Kidney tubule cell (primary cell): ENCODE results near the gene C12orf57.

Source experiments
- DNase-seq: peaks from one replicate; pipeline ENCODE4 v3.0.0-alpha.2; 2018; ENCODE audit warnings: low spot score

Gene C12orf57

DNA sequence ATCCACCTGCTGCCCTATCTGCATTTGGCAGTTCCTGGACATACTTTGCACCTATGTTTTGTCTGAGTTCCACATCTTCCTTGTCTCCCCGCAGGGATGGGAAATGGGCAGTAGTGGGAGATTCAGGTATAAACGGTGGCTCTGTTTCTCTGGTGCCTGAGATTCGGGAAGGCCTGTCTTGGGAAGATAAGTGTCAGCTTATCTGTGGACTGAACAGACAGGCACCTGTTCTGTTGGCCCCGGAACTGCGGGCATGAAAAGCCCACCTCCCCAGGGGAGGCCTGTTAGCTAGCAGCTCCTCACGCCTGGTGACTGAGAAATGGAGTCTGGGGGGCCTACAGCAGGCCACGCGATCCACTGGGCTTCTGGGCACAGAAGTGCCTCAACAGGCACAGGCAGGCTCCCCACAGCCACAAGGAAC, 20.8 kb downstream of the C12orf57 start:
- DNase-seq, result no peak

DNA sequence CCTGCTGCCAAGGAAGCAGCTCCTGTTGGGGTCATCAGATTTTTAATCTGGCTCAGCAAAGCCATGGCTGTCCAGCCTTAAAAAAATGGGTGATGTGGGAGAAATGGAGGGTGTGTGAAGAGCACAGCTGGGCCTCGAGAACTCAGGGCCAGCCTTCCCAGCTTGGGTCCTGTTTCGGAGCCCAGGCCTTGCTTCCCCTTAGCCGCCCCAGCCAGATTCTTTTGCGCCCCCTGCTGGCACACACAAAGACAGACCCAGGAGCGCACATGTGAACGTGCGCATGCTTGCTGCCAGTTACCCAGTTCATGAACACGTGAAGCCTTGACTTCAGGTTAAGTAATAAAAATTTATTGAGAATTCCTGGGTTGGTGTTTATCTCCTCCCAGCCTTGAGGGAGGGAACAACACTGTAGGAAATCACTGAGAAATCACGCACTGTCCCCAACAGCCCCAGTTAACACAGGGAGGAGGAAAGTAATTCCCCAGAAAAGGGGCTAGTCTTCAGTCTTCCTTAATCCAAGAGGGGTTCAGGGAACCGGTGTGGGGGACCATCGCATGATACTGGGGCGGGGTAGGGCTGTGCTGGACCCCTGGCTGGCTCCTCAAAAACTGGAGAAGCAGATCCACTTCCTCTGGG, 21.3 kb downstream of the C12orf57 start:
- peak; percentile 84 for DNase-seq

DNA sequence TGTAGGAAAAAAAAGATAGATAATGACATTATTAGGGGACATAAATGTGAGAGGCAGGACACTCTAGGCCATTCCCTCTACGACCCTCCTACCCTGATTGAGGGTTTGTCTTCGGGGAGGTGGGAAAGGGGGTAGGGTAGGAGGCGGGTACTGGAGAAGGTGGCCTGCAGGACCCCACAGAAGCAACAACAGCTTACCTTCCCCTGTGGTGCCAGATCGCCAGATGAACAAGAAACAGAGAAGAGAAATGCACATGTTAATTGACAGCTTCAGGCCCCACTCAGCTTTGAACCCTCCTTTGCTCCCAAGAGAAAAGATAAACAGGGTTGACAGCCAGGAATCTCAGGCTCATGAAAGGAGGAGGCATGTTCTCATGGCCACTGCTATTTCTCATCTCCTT, 21.9 kb downstream of the C12orf57 start:
- DNase-seq, result no peak

DNA sequence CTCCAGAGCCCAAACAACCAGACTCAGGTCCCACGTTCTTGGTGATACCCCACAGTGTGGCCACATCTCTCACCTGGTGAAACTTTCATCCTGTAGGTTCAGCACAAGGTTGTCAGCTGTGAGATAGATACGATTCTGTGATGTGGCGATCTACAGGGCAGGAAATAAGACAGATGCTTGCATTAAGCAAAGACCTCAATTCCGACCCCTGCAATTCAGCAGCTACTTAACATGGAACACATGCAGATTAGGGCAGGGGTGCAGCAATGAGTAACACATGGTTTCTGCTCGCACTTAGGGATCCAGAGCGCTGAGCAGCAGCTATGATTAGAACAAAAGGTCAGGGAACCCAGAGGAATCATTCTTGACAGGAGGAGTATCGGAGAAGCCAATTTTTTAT, 22.5 kb downstream of the C12orf57 start:
- no peak for DNase-seq

DNA sequence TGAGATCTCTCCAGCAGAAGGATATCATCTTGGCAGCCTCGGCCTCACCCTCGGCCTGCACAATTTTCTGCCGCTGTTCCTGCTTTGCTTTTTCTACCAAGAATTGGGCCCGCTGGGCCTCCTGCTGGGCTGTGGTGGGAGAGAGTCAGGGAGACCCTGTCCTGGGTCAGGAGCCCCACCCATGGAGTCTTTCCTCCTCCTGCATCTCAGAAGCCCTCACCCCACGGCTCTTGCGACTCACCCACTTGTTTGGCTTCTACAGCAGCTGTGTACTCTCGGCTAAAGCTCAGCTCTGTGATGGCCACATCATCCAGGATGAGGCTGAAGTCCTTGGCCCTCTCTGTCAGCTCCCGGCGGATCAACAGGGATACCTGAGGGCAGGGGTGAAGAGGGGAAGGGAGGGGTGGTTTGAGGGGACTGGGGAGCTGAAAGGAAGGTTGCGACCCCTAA, 23.9 kb downstream of the C12orf57 start:
- no peak for DNase-seq

DNA sequence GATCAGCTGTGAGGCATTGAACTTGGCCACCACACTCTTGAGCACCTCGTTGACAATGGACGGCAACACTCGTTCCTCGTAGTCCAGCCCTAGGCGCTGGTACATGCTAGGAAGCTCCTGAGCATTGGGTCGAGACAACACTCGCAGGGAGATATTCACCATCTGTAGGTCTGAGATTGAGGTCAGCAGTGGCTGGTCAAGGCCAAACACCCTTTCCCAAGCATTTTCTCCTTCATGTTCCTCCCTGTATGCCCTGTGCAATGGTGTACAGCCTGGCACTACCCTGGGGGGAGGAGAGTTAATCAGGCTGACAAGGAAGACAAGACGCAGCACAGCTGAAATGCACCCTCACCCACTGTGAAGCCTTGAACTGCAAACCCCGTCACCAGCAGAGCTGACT, 24.6 kb downstream of the C12orf57 start:
- DNase-seq, result no peak

DNA sequence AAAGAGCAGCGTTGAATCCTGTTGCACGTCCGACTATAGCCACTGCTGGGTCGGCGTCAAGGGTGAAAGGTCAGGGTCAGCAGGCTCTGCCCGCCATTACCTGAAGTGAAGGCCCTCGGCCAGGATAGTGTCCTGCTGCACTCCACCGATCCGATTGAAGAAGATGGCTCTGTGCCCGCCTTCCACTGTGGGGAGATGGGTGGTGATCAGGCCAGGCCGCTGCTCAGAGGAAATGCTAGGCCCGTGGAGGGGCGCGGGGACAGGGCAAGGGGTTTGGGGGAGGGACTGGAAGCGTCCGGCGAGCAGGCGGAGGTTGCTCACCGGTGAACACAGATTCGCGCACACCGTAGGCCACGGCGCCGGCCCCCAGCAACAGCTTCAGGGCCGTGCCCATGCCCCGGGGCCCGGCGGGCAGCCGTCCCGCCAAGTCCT, 26.3 kb downstream of the C12orf57 start:
- no peak for DNase-seq

DNA sequence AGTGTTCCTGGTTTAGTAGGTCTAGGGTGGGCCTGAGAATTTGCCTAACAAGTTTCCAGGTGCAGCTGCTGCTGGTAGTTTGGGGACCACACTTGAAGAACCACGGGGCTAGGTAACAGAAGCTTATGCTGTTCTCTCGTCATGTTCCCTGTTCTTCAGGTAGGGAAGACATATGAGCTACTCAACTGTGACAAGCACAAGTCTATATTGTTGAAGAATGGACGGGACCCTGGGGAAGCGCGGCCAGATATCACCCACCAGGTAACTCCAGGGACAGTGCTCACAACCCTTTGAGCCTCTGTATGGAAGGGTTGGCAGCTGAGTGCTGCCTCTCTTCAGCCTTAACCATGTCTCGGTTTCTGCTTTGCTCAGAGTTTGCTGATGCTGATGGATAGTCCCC, 30.4 kb downstream of the C12orf57 start:
- DNase-seq, result no peak

DNA sequence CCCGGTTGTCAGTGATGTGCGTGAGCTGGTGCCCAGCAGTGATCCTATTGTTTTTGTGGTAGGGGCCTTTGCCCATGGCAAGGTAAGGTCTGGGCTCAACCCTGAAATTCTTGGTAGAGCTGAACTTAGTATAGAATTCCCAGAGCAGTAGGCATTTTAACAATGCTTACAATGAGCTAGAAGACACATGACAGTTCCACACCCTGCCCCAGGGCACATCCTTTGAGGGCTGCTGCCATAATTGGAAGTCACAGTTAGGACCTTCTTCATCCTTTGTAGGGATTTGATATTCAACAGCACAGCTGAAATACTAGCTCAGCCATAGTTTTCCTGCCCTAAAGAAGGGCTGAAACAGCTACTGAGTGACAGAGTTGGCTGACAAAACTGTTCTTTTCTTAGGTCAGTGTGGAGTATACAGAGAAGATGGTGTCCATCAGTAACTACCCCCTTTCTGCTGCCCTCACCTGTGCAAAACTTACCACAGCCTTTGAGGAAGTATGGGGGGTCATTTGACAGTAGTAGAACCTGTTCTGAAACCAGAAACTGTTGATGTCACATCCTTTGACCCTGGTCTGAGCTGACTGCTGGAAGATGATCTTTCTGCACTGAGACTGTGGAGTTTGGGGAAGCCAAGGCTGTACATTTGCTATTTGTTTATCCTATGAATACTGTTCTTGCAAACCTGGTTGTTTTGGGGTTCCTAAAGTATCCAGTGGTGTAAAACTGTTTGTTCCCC, 31.6 kb downstream of the C12orf57 start:
- no peak for DNase-seq

DNA sequence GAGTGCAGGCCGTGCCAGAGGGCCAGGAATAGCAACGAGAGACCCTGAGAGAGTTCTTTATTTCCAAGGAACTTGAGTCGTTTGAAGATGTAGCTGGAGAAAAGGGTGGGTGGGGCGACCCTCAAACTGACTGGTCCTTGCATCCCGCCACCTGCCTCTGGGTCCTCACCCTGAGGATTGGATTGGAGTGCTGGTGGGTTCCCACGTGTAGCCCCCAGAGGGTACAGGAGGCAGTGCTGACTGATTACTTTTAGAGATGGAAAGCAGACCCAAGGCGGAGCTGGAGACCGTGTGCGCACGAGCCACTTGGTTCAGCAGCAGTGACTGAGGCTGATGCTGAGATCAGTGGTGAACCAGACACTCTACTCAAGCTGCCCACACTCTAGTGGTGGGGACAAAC, 33.8 kb downstream of the C12orf57 start:
- no peak for DNase-seq

DNA sequence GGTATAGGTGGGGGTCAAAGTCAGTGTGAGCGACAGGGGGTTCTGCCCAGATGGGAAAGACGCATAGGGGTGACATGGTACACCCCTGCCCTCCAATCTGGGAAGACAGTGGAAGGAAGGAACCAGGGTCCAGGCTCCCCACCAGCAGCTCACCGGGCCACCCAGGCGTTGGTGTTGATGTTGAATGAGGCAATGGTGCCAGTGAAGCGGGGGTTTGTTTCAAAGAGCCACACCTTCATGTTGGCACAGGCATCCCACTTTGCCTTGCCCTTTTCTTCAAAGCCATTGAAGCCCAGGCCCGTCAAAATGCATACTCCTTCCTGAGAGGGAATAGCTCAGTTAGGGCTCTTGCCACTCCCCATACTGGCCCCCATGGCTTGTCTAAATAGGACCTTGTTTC, 34.4 kb downstream of the C12orf57 start:
- DNase-seq, result no peak

DNA sequence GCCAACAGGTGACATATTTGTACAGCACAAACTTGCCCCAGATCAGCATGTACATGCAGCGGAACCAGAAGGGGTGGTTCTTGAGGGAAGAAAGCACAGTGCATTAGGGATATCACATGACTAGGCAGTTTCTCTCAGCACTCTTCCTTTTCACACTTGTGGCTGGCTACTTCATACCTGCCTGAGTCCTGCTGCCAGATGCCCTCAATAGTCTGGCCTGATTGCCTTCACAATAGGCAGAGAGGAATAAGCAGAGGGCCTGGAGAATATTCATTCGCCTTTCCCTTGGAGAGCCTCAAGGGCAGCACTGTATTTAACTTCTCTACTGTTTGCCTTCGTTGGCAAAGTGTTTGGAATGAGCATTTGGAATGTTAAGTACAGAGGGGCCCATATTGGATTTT, 34.8 kb downstream of the C12orf57 start:
- DNase-seq, result no peak

DNA sequence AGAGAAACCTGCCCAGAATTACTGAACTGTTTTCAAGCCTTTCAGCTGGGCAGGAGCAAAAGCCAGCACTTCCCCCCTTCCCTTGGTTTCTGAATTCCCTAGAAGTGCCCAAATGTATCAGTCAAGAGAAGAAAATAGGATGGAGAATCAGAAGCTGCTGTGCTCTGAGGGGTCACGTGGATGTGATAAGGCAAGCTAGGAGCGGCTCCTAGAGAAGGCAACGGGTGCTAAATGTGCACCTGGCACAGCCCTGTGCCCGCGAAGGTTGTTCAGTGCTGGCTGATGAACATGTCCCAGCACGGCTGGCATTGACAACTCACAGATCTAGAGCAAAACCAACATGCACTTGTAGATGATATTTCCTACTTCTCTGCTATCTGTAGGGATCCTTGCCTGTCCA, 35.2 kb downstream of the C12orf57 start:
- no peak for DNase-seq

DNA sequence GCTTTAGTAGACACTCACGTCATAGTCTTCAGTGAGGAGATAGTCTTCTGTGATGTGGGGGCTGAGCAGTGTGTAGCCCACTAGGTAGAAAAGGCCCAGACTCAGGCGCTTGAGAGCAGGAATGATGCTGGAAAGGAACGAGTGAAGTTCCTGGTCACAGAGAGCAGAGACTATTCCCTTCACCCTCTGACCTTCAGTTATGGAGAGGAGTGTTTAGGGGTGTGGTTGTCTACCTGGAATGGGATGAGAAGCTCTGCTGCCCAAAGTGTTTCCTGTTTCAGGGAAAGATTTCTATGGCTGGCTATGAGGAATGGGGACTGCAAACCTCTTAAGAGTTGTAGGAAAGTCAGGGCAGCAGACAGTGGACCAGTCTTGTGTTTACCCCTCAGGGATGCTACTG, 35.6 kb downstream of the C12orf57 start:
- DNase-seq, result no peak

DNA sequence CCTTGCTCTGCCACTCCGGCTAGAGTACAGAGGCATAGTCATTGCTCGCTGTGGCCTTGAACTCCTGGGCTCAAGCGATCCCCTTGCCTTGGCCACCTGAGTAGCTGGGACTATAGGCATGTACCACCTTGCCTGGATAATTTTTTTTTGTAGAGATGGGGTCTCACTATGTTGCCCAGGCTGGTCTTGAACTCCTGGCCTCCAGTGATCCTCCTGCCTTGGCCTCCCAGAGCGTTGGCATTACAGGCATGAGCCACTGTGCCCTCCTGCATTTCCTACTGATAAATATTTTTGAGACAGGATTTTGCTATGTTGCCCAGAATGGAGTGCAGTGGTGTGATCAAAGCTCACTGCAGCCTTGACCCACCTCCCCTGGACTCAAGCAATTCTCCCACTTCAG, 36.3 kb downstream of the C12orf57 start:
- DNase-seq, result no peak

DNA sequence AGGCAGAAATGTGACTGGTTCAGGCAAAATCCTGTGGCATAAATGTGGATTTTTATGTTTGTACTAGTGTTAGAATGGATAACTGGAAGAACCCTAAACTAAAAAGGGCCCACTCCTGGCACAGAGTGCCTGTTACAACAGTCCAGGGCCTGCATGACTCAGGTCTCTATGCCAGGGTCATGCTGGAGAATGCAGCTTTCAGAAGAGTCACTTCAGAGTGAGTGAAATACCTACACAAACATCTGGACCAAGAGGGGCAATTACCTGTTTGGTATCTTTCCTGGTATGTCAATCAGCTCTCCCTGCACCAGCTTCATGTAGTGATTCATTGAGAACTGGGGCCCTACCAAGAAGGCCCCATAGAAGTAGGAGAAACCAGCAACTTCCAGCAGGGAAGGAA, 36.9 kb downstream of the C12orf57 start:
- DNase-seq, result peak; percentile 27

DNA sequence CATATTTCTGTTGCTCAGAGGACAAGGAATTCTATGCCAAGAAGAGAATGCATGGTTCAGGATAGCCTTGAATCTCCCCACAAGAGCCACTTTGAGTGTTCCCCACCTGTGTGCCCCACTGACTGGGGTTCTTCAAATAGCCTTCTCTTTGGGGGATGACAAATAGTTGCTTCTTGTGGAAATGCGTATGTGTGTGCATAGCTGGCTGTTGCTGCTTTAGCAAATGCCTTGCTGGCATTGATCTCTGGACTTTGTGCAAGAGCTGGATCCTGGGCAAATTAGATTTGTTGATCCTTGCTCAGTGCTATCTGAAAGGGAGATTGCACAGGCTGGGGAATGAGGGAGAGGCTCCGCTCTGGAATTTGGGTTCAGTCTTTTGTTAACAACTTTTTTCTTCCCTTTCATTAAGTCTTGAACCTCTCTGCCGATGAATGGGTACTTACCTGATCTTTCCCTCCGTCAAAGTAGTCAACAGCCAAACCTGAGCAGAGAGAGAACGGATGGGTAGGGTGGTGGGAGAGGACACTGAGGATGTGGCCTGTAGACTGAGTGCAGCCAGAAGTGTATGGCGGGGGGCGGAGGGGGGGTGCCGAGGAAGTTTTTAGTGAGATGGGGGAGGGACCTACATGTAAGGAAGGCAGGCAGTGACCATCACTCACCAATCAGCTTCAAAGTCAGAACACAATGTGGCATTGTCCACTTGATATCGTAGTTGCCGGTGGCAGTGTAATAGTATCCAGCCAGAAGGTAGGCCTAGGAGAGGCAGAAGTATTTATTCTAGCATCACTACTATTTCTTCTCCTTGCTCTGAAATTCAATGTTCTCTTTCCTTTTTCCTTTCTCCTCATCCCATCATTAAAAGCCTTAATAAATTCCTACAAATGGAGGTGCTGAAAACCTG, 37.6 kb downstream of the C12orf57 start:
- DNase-seq, result no peak

DNA sequence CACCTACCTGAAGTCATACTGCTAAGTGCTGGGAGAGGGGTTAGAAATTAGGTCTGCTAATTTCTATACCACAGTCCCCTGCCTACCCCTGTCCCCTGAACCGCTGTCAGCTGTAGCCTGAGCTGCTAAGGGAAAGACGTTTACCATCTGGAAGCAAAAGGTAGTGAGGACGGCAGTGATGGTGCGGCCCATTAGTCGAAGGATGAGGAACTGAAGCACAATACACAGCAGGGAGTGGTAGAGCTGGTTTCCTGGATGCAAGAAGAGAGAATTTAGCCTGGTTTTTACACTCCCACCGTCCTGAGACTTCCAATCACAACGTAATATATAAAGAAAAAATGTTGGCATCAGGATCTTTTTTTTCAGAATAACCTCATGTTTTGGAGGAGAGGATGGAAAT, 38.7 kb downstream of the C12orf57 start:
- no peak for DNase-seq

DNA sequence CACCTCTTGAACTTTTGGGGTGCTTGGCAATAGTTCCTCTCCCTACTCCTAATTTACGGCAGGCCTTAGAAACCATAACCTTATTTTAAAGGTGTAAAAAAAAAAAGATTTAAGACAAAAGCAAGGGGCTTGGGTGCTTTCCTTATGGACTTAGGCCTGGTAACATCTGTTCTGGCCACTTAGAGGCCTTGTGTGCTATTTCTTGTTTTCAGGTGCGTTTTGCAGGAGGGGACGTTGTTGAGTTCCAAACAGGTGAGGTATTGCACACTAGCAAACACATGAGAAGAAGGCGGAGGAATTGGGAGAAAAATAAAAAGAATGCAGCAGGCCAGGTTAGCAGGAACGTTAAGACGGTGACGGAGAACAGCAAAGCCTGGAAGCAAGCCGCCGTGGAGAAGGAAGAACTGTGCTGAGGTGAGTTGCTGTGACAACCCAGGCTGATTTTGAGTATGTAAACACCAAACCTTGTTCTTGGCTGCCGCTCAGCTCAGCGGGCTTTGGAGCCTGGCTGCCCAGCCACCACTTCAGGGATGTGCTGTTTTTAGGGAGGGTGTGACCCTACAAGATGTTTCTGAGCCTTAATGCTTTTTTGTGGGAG, 44.2 kb downstream of the C12orf57 start:
- no peak for DNase-seq
